ENCODE data around the gene DCXR. TPM values are rescaled to one million over a fixed set of nuclear protein-coding genes. Genes with fewer than 3 reads are reported as not detected.
A peak's percentile ranks its signal among the peaks of the same experiment; 100 is the strongest.
"Not testable (repeated sequence)": the region's sequence is repeated elsewhere in the genome, so short reads cannot be mapped to it uniquely, and the experiment has no call there.

DCXR gene
- total RNA-seq, 2 donors from 2014 or later = 95.7 to 136 TPM

- Mint-ChIP-seq H3K4me3 (no peak overlapping the region), H3K4me1 (ENCODE audit: low read depth in 2 of 2) (peaks cover 3 to 9% of the 10 kb centered on the region in 2 donors), H3K36me3 (no peaks in the 10 kb centered on the region), H3K27ac (no peak overlapping the region), H3K9me3 (no peaks in the 10 kb centered on the region), H3K27me3 (no peaks in the 10 kb centered on the region)
- ATAC-seq (no peak), DNase-seq (ENCODE audit: low spot score) (no peak)
These were observed 10.5 kb upstream of the DCXR start for GRCh38 chr17:82047914-82048570.

- Mint-ChIP-seq H3K27ac (no peak overlapping the region), H3K27me3 (no peaks in the 10 kb centered on the region), H3K36me3 (no peaks in the 10 kb centered on the region), H3K4me1 (ENCODE audit: low read depth in 2 of 2) (peaks cover 3 to 9% of the 10 kb centered on the region in 2 donors), H3K9me3 (no peaks in the 10 kb centered on the region), H3K4me3 (no peak overlapping the region)
- DNase-seq (ENCODE audit: low spot score) (no peak), ATAC-seq (no peak)
These were observed 9.9 kb upstream of the DCXR start for GRCh38 chr17:82047379-82047778.

GRCh38 chr17:82046903-82047302 lies 9.4 kb upstream of the DCXR start:
- peaks cover 3 to 9% of the 10 kb centered on the region in 2 donors for H3K4me1 Mint-ChIP-seq (ENCODE audit: low read depth in 2 of 2)

GRCh38 chr17:82045936-82046484 lies 8.5 kb upstream of the DCXR start:
- Mint-ChIP-seq H3K9me3 (no peaks in the 10 kb centered on the region), H3K27me3 (no peaks in the 10 kb centered on the region), H3K27ac (no peak overlapping the region), H3K36me3 (no peaks in the 10 kb centered on the region), H3K4me3 (no peak overlapping the region), H3K4me1 (ENCODE audit: low read depth in 2 of 2) (peaks cover 3 to 9% of the 10 kb centered on the region in 2 donors)
- ATAC-seq = no peak
- no peak for DNase-seq (ENCODE audit: low spot score)

More at GRCh38 chr17:82046903-82047302, 9.4 kb upstream of the DCXR start:
- H3K36me3 Mint-ChIP-seq = no peaks in the 10 kb centered on the region
- ATAC-seq (no peak), DNase-seq (ENCODE audit: low spot score) (no peak)
- H3K4me3 Mint-ChIP-seq = no peak overlapping the region
- no peak overlapping the region for H3K27ac Mint-ChIP-seq
- no peaks in the 10 kb centered on the region for H3K9me3 Mint-ChIP-seq
- H3K27me3 Mint-ChIP-seq = no peaks in the 10 kb centered on the region

GRCh38 chr17:82043507-82043906 lies 6.0 kb upstream of the DCXR start:
- Mint-ChIP-seq H3K9me3 (no peaks in the 10 kb centered on the region), H3K27me3 (no peaks in the 10 kb centered on the region), H3K4me3 (no peak overlapping the region), H3K4me1 (ENCODE audit: low read depth in 2 of 2) (peaks cover 0 to 9% of the 10 kb centered on the region in 2 donors), H3K27ac (no peak overlapping the region), H3K36me3 (no peaks in the 10 kb centered on the region)
- DNase-seq (ENCODE audit: low spot score) (no peak), ATAC-seq (no peak)

GRCh38 chr17:82042649-82043048 lies 5.2 kb upstream of the DCXR start:
- Mint-ChIP-seq H3K36me3 (no peaks in the 10 kb centered on the region), H3K27me3 (no peaks in the 10 kb centered on the region), H3K9me3 (no peaks in the 10 kb centered on the region), H3K4me1 (ENCODE audit: low read depth in 2 of 2) (peaks cover 5 to 12% of the 10 kb centered on the region in 2 donors), H3K4me3 (no peak overlapping the region), H3K27ac (no peak overlapping the region)
- ATAC-seq (peak; percentile 3 to 42), DNase-seq (ENCODE audit: low spot score) (no peak)

GRCh38 chr17:82041144-82041814 lies 3.8 kb upstream of the DCXR start:
- peaks cover 7 to 11% of the 10 kb centered on the region in 2 donors for H3K4me1 Mint-ChIP-seq (ENCODE audit: low read depth in 2 of 2)
- DNase-seq (ENCODE audit: low spot score) (no peak), ATAC-seq (no peak)
- H3K4me3 Mint-ChIP-seq = no peak overlapping the region
- no peaks in the 10 kb centered on the region for H3K36me3 Mint-ChIP-seq
- no peaks in the 10 kb centered on the region for H3K27me3 Mint-ChIP-seq
- no peaks in the 10 kb centered on the region for H3K9me3 Mint-ChIP-seq
- H3K27ac Mint-ChIP-seq = no peak overlapping the region

GRCh38 chr17:82039695-82040299 lies 2.3 kb upstream of the DCXR start:
- no peak for DNase-seq (ENCODE audit: low spot score)
- ATAC-seq = no peak
- Mint-ChIP-seq H3K4me3 (no peak overlapping the region), H3K27me3 (no peaks in the 10 kb centered on the region), H3K27ac (no peak overlapping the region), H3K4me1 (ENCODE audit: low read depth in 2 of 2) (peaks cover 12 to 17% of the 10 kb centered on the region in 2 donors), H3K9me3 (no peaks in the 10 kb centered on the region), H3K36me3 (no peaks in the 10 kb centered on the region)

- Mint-ChIP-seq H3K4me3 (peak overlapping the region; percentile 23), H3K4me1 (ENCODE audit: low read depth in 2 of 2) (peaks cover 12 to 17% of the 10 kb centered on the region in 2 donors)
- not testable (repeated sequence) for H3K9me3 Mint-ChIP-seq; ATAC-seq; DNase-seq (ENCODE audit: low spot score); H3K36me3 Mint-ChIP-seq; H3K27ac Mint-ChIP-seq; H3K27me3 Mint-ChIP-seq
These were observed 1.4 kb upstream of the DCXR start for GRCh38 chr17:82038796-82039409.

GRCh38 chr17:82037889-82038195 lies 345 bp upstream of the DCXR start:
- peak overlapping the region; percentile 60 to 84 for H3K27ac Mint-ChIP-seq
- no peaks in the 10 kb centered on the region for H3K9me3 Mint-ChIP-seq
- H3K27me3 Mint-ChIP-seq = no peaks in the 10 kb centered on the region
- peak overlapping the region; percentile 80 for H3K4me3 Mint-ChIP-seq
- H3K36me3 Mint-ChIP-seq = no peaks in the 10 kb centered on the region
- DNase-seq (ENCODE audit: low spot score) (no peak), ATAC-seq (no peak)
- peaks cover 12 to 17% of the 10 kb centered on the region in 2 donors for H3K4me1 Mint-ChIP-seq (ENCODE audit: low read depth in 2 of 2)

- H3K4me3 Mint-ChIP-seq = peak overlapping the region; percentile 80
These were observed 834 bp downstream of the DCXR start for GRCh38 chr17:82036634-82037091.

GRCh38 chr17:82035956-82036633 lies 1.4 kb downstream of the DCXR start:
- H3K4me1 Mint-ChIP-seq (ENCODE audit: low read depth in 2 of 2) = peaks cover 12 to 17% of the 10 kb centered on the region in 2 donors
- no peak overlapping the region for H3K27ac Mint-ChIP-seq
- no peaks in the 10 kb centered on the region for H3K9me3 Mint-ChIP-seq
- ATAC-seq (no peak), DNase-seq (ENCODE audit: low spot score) (no peak)
- no peaks in the 10 kb centered on the region for H3K27me3 Mint-ChIP-seq
- no peaks in the 10 kb centered on the region for H3K36me3 Mint-ChIP-seq
- H3K4me3 Mint-ChIP-seq = peak overlapping the region; percentile 80

More at GRCh38 chr17:82036634-82037091, 834 bp downstream of the DCXR start:
- peaks cover 12 to 17% of the 10 kb centered on the region in 2 donors for H3K4me1 Mint-ChIP-seq (ENCODE audit: low read depth in 2 of 2)
- H3K9me3 Mint-ChIP-seq = no peaks in the 10 kb centered on the region
- H3K36me3 Mint-ChIP-seq = no peaks in the 10 kb centered on the region
- H3K27me3 Mint-ChIP-seq = no peaks in the 10 kb centered on the region
- no peak for DNase-seq (ENCODE audit: low spot score)
- ATAC-seq = no peak
- H3K27ac Mint-ChIP-seq = no peak overlapping the region

GRCh38 chr17:82035488-82035887 lies 2.0 kb downstream of the DCXR start:
- Mint-ChIP-seq H3K27me3 (no peaks in the 10 kb centered on the region), H3K4me1 (ENCODE audit: low read depth in 2 of 2) (peaks cover 12 to 18% of the 10 kb centered on the region in 2 donors), H3K9me3 (no peaks in the 10 kb centered on the region), H3K27ac (no peak overlapping the region), H3K4me3 (peak overlapping the region; percentile 12), H3K36me3 (no peaks in the 10 kb centered on the region)
- DNase-seq (ENCODE audit: low spot score) (no peak), ATAC-seq (no peak)
